ENCODE measurements around the gene ACVR1. TPM values are rescaled to one million over a fixed set of nuclear protein-coding genes. Genes with fewer than 3 reads are reported as not detected.

Gene ACVR1
- total RNA-seq, 1 donor from 2014 or later, result 66.6 TPM

- Mint-ChIP-seq H3K27ac (ENCODE audit: unreplicated experiment) (no peak overlapping the region), H3K4me1 (ENCODE audit: unreplicated experiment) (peaks cover 11% of the 10 kb centered on the region), H3K36me3 (ENCODE audit: unreplicated experiment) (peaks cover 4% of the 10 kb centered on the region), H3K9me3 (ENCODE audit: unreplicated experiment) (no peaks in the 10 kb centered on the region), H3K4me3 (ENCODE audit: unreplicated experiment) (no peak overlapping the region), H3K27me3 (ENCODE audit: unreplicated experiment) (no peaks in the 10 kb centered on the region)
- TF ChIP-seq CTCF (IDR thresholded peaks at IDR 0.05), result no peak
- DNase-seq (ENCODE audit: extremely low spot score, unreplicated experiment), result no peak
Measured at GRCh38 chr2:157804355-157804754, 71.8 kb downstream of the ACVR1 start.

GRCh38 chr2:157803952-157804351 is 72.2 kb downstream of the ACVR1 start:
- Mint-ChIP-seq H3K27me3 (ENCODE audit: unreplicated experiment) (no peaks in the 10 kb centered on the region), H3K4me3 (ENCODE audit: unreplicated experiment) (no peak overlapping the region), H3K9me3 (ENCODE audit: unreplicated experiment) (no peaks in the 10 kb centered on the region), H3K36me3 (ENCODE audit: unreplicated experiment) (peaks cover 4% of the 10 kb centered on the region), H3K4me1 (ENCODE audit: unreplicated experiment) (peaks cover 7% of the 10 kb centered on the region), H3K27ac (ENCODE audit: unreplicated experiment) (no peak overlapping the region)
- no peak for TF ChIP-seq CTCF (IDR thresholded peaks at IDR 0.05)
- DNase-seq (ENCODE audit: extremely low spot score, unreplicated experiment), result no peak

- Mint-ChIP-seq H3K36me3 (ENCODE audit: unreplicated experiment) (peaks cover 4% of the 10 kb centered on the region), H3K27ac (ENCODE audit: unreplicated experiment) (no peak overlapping the region), H3K4me1 (ENCODE audit: unreplicated experiment) (peaks cover 7% of the 10 kb centered on the region), H3K9me3 (ENCODE audit: unreplicated experiment) (no peaks in the 10 kb centered on the region), H3K4me3 (ENCODE audit: unreplicated experiment) (no peak overlapping the region), H3K27me3 (ENCODE audit: unreplicated experiment) (no peaks in the 10 kb centered on the region)
- TF ChIP-seq CTCF (IDR thresholded peaks at IDR 0.05), result no peak
- DNase-seq (ENCODE audit: extremely low spot score, unreplicated experiment), result no peak
Measured at GRCh38 chr2:157803476-157803875, 72.7 kb downstream of the ACVR1 start.

GRCh38 chr2:157800838-157801495 is 75.2 kb downstream of the ACVR1 start:
- H3K27me3 Mint-ChIP-seq (ENCODE audit: unreplicated experiment), result no peaks in the 10 kb centered on the region
- no peak overlapping the region for H3K4me3 Mint-ChIP-seq (ENCODE audit: unreplicated experiment)
- no peak overlapping the region for H3K27ac Mint-ChIP-seq (ENCODE audit: unreplicated experiment)
- no peak for TF ChIP-seq CTCF (IDR thresholded peaks at IDR 0.05)
- DNase-seq (ENCODE audit: extremely low spot score, unreplicated experiment), result no peak
- H3K9me3 Mint-ChIP-seq (ENCODE audit: unreplicated experiment), result no peaks in the 10 kb centered on the region
- peaks cover 4% of the 10 kb centered on the region for H3K4me1 Mint-ChIP-seq (ENCODE audit: unreplicated experiment)
- peaks cover 10% of the 10 kb centered on the region for H3K36me3 Mint-ChIP-seq (ENCODE audit: unreplicated experiment)

- Mint-ChIP-seq H3K27ac (ENCODE audit: unreplicated experiment) (peak overlapping the region; percentile 8), H3K4me3 (ENCODE audit: unreplicated experiment) (no peak overlapping the region), H3K27me3 (ENCODE audit: unreplicated experiment) (no peaks in the 10 kb centered on the region), H3K9me3 (ENCODE audit: unreplicated experiment) (no peaks in the 10 kb centered on the region), H3K4me1 (ENCODE audit: unreplicated experiment) (peaks cover 23% of the 10 kb centered on the region), H3K36me3 (ENCODE audit: unreplicated experiment) (peaks cover 12% of the 10 kb centered on the region)
- DNase-seq (ENCODE audit: extremely low spot score, unreplicated experiment), result no peak
- TF ChIP-seq CTCF (IDR thresholded peaks at IDR 0.05), result peak; percentile 41
Measured at GRCh38 chr2:157793053-157793612, 83.0 kb downstream of the ACVR1 start.

Data from osteocyte (in vitro differentiated cells).